CD4-positive, alpha-beta T cell treated with Interleukin-6 for 4 hours (primary cell): ENCODE data around the gene HK1.

ENCODE experiments used
- DNase-seq: peaks from one replicate; pipeline ENCODE4 v3.0.0-alpha.2; 2020; ENCODE audit warnings: mixed read lengths

The HK1 gene

GRCh38 chr10:69351589-69351988 is 73.3 kb downstream of the HK1 start:
- DNase-seq, result no peak

DNA sequence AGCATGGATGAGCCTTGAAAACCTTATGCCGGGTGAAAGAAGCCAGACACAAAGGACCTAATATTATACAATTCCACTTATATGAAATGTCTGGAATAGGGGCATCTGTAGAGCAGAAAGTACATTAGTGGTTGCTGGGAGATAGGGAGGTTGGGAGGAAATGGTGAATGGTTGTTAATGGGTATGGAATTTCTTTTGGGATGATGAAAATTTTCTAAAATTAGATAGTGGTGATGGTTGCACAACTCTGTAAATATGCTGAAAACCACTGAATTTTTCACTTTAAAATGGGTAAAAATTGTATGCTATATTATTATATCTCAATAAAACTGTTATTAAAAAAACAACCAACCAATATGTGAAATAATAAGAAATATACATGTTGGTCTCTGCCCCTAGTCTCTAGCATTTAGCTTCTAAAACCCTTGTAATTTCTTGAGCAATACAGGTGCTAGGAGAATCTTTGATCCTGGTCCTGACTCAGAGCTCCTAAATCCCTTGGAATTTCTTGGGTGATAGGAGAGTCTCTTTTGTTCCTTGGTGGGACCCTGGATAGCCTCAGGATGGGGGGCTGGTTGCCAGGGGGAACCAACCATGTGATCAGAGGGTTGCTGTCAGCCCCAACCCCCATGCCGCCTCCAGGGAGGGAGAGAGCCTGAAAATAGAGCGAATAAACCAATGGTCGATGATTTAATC is 74.4 kb downstream of the HK1 start:
- DNase-seq, result no peak

DNA sequence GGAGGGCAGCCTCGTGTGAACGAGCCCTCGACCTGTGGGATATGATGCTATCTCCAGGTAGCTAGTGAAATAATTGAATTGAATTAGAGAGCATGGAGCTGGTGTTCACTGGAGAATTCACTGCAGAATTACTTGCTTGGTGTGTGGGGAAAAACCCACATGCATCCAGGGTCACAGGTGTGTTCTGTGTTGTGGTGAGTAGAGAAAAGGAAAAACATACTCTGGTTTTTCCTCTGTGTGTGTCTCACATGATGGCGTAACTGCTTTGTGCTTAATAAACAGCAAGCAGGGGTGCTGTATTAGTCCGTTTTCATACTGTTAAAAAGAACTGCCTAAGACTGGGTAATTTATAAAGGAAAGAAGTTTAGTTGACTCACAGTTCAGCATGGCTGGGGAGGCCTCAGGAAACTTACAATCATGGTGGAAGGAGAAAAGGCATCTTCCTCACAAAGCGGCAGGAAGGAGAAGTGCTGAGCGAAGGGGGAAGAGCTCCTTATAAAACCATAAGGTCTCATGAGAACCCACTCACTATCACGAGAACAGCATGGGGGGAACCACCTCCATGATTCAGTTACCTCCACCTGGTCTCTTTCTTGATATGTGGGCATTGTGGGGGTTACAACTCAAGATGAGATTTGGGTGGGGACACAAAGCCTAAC is 75.8 kb downstream of the HK1 start:
- DNase-seq, result no peak

GRCh38 chr10:69356187-69356586 is 77.9 kb downstream of the HK1 start:
- DNase-seq, result no peak

- DNase-seq, result no peak
Observed at GRCh38 chr10:69358148-69358795, 80.0 kb downstream of the HK1 start.

- DNase-seq, result no peak
Observed at GRCh38 chr10:69359148-69359547, 80.9 kb downstream of the HK1 start.

DNA sequence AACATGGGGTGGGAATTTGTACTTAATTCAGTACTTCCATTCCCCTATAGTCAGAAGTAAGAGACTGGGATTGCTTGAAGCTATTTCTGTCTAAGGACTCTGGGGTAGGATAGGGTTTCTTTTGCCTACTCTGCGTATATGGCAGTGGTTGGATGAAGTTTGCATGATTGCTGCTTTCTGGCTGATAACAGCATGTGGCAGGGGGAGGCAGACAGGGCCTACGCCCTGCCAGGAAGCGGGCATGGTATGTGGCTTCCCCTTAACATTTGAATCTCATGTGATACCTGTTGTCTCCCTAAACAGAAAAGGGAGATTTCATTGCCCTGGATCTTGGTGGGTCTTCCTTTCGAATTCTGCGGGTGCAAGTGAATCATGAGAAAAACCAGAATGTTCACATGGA is 81.3 kb downstream of the HK1 start:
- DNase-seq, result peak; percentile 71

DNA sequence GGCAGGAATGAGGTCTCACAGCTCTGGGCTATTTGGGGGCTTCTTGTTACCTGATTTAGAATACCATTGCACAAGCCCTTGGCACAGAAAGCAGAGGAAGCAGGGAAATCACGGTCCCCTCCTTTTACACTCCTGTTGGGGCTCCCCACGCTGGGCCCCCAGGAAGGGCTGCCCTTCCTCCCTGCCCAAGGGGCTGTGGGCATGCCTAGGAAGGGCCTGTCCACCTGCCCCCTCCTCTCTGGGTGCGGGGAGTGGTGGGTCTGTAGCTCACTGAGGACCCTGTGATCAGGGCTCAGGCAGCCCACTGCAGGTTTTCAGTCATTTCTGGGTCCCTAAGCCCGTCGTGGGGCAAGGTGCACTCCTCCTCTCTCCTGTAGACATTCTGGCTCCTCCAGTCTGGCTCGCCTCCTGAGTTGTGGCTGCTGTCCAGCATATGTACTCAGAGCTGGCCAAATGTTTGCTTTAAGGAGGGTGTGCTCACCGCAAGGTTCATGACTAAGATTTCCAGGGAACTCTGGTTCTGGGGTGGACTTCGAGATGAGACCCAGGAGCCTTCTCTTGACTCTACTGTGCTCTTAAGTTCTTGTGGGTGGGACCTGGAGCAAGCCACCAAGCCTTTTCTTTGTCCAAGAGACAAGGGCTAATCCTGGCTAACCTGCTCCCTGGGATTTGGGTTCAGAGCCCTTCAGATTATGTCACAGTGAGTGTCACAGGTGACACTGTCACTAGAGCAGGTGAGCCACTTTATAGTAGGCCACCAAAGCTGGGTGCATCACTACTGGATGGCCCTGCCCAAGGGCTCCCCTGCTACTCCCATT is 82.4 kb downstream of the HK1 start:
- DNase-seq, result no peak

- no peak for DNase-seq
Observed at GRCh38 chr10:69361303-69361614, 83.0 kb downstream of the HK1 start.

DNA sequence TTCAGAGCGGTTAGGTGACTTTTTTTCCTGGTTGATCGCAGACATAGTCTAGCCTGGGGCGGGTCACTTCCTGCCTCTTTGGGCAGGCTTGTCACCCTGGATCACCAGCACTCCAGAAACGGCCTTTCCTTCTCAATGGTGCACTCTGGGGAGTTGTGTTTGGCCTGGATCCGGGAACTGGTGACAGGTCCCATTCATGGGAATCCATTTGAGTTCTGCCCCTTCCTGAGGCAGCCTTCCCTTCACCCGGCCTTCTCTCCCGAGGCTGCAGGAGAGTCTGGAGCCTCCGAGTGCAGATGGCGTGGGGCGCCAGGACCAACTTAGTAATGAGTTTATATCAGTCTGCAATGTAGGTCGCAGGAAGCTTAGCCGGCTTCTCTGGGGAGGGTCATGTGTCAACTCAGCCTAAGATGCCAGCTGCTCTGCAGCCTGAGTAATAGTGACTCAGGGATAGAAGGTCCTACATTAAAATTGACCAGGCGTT is 84.2 kb downstream of the HK1 start:
- peak; percentile 57 for DNase-seq

- DNase-seq, result no peak
Observed at GRCh38 chr10:69363666-69364065, 85.4 kb downstream of the HK1 start.

DNA sequence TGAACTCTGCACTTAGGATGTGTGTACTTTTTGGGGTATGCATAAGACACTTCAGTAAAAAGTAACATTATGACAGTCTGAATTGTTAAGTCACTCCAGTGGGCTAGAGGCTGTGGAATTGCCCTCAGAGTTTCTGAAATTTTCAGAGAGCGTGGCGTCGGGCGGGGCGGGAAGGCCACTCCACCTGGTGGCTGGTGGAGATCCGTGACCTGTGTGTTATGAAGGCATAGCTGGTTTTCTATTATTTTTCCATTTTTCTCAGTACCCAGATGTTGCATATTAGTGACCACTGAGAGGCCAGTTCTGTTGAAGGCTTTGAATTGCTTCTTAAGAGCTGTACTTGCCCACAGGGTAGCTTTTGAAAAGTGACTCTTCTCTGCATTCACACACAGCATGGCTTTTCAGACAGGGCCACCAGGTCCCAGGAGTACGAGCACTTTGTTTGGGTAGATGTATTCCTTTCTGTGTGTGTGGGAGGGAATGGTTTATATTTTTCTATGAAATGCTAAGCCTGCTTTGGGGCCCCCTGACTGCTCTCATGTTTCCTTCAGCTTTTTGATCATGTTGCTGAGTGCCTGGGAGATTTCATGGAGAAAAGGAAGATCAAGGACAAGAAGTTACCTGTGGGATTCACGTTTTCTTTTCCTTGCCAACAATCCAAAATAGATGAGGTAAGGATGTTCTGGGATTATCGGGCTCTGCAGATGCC is 86.1 kb downstream of the HK1 start:
- no peak for DNase-seq

DNA sequence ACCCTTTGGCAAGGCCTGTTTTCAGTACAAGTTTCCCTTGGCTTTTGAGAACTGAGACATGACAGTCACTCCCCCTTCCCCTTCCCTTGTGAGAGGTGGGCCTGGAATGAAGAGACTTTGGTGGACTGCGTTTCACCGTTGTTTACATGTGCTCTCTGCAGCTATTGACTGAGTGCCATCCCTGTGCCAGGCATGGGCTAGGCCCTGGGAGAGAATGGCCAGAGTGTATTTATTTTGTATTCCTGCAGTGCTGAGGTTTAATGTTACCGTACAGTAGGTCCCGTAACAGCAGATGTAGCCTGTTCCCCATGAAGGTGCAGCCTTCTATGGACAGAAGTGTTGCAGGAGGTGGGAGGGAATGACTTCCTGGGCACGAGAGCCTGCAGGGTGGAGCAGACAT is 88.4 kb downstream of the HK1 start:
- no peak for DNase-seq

GRCh38 chr10:69367469-69367868 is 89.2 kb downstream of the HK1 start:
- DNase-seq, result no peak

DNA sequence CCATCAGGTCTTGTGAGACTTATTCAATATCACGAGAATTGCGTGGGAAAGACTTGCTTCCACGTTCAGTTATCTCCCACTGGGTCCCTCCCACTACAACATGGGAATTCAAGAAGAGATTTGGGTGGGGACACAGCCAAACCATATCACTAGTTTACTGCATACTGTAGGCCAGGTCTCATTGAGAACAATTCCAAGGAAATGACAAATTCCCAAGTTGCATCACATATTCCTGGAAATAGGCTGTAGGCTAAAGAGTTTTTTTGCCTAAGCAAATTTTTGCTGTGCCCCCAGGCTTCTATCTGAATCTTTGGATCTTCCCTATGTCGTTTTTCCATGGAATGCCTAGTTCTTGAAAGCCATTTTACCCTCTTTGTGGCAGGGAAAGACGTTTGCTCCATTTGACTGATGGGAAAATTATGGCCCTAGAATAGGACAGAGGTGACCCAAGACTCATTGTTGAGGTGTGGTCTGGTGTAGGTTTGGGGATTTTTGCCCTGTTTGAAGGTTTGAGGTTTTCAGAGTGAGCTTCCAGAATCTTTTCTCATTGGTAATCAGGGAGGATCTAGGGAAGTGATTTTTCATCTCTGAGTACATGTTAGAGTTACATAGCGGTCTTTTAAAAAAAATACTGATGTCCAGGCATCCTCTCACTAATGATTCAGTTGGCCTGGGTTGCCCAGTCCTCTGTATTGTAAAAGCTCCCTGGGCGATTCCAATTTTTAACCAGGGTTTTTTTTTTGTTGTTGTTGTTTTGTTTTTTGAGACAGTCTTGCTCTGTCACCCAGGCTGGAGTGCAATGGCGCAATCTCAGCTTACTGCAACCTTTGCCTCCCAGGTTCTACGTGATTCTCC is 94.1 kb downstream of the HK1 start:
- no peak for DNase-seq

DNA sequence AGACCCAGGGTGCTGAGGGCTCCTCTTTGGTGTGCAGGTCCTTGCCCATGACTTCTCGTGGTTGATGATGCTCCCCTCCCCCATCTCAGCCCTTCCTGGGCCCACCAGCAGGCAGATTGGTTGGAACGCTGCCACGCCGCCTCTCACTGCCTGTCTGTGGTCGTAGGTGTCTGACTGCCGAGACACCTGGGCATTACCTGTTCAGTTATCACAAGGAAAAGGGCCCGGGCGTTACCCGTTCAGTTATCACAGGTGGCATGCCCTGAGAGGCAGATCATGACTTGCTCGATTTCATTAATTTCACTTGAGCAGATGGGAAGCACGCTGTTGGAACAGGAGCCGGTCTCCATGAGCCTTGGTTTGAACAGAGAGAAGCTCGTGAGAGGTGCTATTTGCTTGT is 95.9 kb downstream of the HK1 start:
- no peak for DNase-seq

- DNase-seq, result no peak
Observed at GRCh38 chr10:69374931-69375306, 96.6 kb downstream of the HK1 start.

DNA sequence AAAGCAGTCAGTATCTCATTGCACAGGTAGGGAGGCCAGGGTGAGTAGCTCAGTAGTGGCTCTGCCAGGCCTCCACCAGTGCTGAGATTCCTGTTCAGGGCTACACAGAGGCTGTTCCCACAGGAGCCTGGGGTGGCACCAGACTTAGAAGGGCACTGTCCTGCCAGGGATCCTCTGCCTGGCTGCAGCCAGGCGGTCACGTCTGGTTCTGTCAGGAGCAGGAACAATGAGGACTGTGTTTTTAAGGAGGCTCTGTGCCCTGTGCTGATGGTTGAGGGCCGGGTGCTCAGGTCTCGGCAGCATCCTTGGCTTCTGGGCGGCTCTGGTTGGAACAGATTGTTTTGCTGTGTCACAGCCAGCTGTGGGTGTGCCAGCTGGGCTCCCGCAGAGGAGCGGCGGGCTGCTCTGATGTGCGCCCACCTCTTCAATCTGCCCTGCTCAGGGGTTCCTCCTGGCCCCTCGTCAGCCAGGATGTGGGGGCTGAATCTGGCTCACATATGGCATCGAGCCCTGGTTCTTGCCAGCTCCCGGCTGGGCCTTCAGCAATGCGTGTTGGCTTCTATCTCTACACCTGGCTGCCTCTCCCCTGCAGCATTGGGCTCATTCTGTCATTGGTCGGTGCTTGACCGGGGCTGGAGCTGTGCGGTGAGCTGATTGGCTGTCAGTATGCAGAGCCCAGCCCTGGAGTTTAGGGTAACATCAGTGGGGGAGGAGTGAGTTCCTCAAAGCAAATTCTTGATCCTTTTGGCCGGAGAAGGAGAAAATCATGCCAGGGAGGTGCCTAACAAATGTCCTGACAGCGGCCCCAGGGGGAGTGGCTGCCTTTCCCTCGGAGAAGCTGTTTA is 97.2 kb downstream of the HK1 start:
- no peak for DNase-seq

- no peak for DNase-seq
Observed at GRCh38 chr10:69376662-69377061, 98.4 kb downstream of the HK1 start.

DNA sequence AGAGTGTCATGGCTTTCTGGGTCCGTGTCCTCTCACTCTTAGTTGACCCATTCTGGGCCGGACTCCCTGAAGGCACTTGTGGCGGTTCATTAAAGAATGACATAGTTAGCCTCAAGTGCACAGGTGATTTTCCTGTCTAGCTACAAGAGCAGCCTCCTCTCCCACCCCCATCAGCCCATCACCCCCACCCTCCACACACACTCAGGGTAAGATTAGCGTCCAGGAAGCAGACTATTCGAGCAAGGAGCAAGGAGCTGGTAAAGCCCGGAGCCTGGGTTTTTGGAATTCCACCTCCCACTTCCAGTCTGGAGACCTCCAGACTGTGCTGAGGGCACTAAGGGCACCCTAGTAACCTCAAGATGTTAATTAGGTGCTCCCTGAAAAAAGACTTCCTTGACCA is 98.9 kb downstream of the HK1 start:
- DNase-seq, result no peak

- no peak for DNase-seq
Observed at GRCh38 chr10:69377933-69378332, 99.6 kb downstream of the HK1 start.
